ENCODE measurements around the gene TRIM8. TPM values are rescaled to one million over a fixed set of nuclear protein-coding genes. Genes with fewer than 3 reads are reported as not detected.
"Not testable (repeated sequence)": the region's sequence is repeated elsewhere in the genome, so short reads cannot be mapped to it uniquely, and the experiment has no call there.

Gene TRIM8
- total RNA-seq, 2 experiments from 2014 or later: 18.8 to 20.0 TPM

- no peaks in the 10 kb centered on the region for H3K9me3 Mint-ChIP-seq
- no peaks in the 10 kb centered on the region for H3K27me3 Mint-ChIP-seq (ENCODE audit: low read depth)
Measured at GRCh38 chr10:102678068-102678400, 33.8 kb downstream of the TRIM8 start.

GRCh38 chr10:102678842-102679289 is 34.6 kb downstream of the TRIM8 start:
- Mint-ChIP-seq H3K36me3 (ENCODE audit: low read depth) (no peaks in the 10 kb centered on the region), H3K4me1 (ENCODE audit: low read depth) (peaks cover 41% of the 10 kb centered on the region), H3K4me3 (no peak overlapping the region), H3K27ac (no peak overlapping the region), H3K27me3 (ENCODE audit: low read depth) (no peaks in the 10 kb centered on the region), H3K9me3 (no peaks in the 10 kb centered on the region)
- CTCF ChIA-PET: interaction anchor here (0.6 to 5.7 kb wide), 6 partner anchors 14 to 382 kb away, joined by 3 to 38 read pairs (median 4); partner anchors contain the start of genes ARL3 and SFXN2
- DNase-seq: no peak
- intact Hi-C loops (cut with micrococcal nuclease): no loop called here

More at GRCh38 chr10:102678068-102678400, 33.8 kb downstream of the TRIM8 start:
- Mint-ChIP-seq H3K27ac (no peak overlapping the region), H3K4me3 (no peak overlapping the region), H3K36me3 (ENCODE audit: low read depth) (no peaks in the 10 kb centered on the region), H3K4me1 (ENCODE audit: low read depth) (peaks cover 49% of the 10 kb centered on the region)
- CTCF ChIA-PET: interaction anchor here (0.7 to 5.7 kb wide), 3 partner anchors 12 to 75 kb away, joined by 3 to 38 read pairs (median 3); partner anchors contain the start of genes ARL3 and SFXN2
- intact Hi-C loops (cut with micrococcal nuclease): no loop called here
- no peak for DNase-seq

GRCh38 chr10:102679596-102679995 is 35.3 kb downstream of the TRIM8 start:
- Mint-ChIP-seq H3K4me3 (no peak overlapping the region), H3K36me3 (ENCODE audit: low read depth) (no peaks in the 10 kb centered on the region), H3K9me3 (no peaks in the 10 kb centered on the region), H3K27me3 (ENCODE audit: low read depth) (no peaks in the 10 kb centered on the region), H3K4me1 (ENCODE audit: low read depth) (peaks cover 33% of the 10 kb centered on the region), H3K27ac (no peak overlapping the region)
- DNase-seq: no peak
- CTCF ChIA-PET: interaction anchor here (0.8 to 1.2 kb wide), 4 partner anchors 15 to 381 kb away, joined by 3 to 5 read pairs (median 3); no protein-coding TSS in a partner anchor
- intact Hi-C loops (cut with micrococcal nuclease): no loop called here

GRCh38 chr10:102681696-102682095 is 37.4 kb downstream of the TRIM8 start:
- CTCF ChIA-PET: interaction anchor here (1.0 kb wide), 1 partner anchor 9 kb away, joined by 3 read pairs; no protein-coding TSS in a partner anchor
- Mint-ChIP-seq H3K4me3 (no peak overlapping the region), H3K27me3 (ENCODE audit: low read depth) (no peaks in the 10 kb centered on the region), H3K27ac (no peak overlapping the region), H3K4me1 (ENCODE audit: low read depth) (peaks cover 15% of the 10 kb centered on the region), H3K36me3 (ENCODE audit: low read depth) (no peaks in the 10 kb centered on the region), H3K9me3 (no peaks in the 10 kb centered on the region)
- DNase-seq: no peak
- intact Hi-C loops (cut with micrococcal nuclease): no loop called here

GRCh38 chr10:102682416-102682815 is 38.1 kb downstream of the TRIM8 start:
- H3K9me3 Mint-ChIP-seq: no peaks in the 10 kb centered on the region
- H3K27ac Mint-ChIP-seq: no peak overlapping the region
- no peaks in the 10 kb centered on the region for H3K27me3 Mint-ChIP-seq (ENCODE audit: low read depth)
- no peak overlapping the region for H3K4me3 Mint-ChIP-seq
- CTCF ChIA-PET: interaction anchor here (1.0 kb wide), 1 partner anchor 10 kb away, joined by 3 read pairs; no protein-coding TSS in a partner anchor
- H3K4me1 Mint-ChIP-seq (ENCODE audit: low read depth): peaks cover 13% of the 10 kb centered on the region
- peak; percentile 36 for DNase-seq
- intact Hi-C loops (cut with micrococcal nuclease): no loop called here
- H3K36me3 Mint-ChIP-seq (ENCODE audit: low read depth): no peaks in the 10 kb centered on the region

GRCh38 chr10:102682981-102683380 is 38.7 kb downstream of the TRIM8 start:
- H3K4me1 Mint-ChIP-seq (ENCODE audit: low read depth): peaks cover 13% of the 10 kb centered on the region

GRCh38 chr10:102683736-102684135 is 39.5 kb downstream of the TRIM8 start:
- DNase-seq: no peak
- peaks cover 13% of the 10 kb centered on the region for H3K4me1 Mint-ChIP-seq (ENCODE audit: low read depth)
- H3K27ac Mint-ChIP-seq: no peak overlapping the region
- H3K36me3 Mint-ChIP-seq (ENCODE audit: low read depth): no peaks in the 10 kb centered on the region
- intact Hi-C loops (cut with micrococcal nuclease): no loop called here
- no peaks in the 10 kb centered on the region for H3K9me3 Mint-ChIP-seq
- H3K4me3 Mint-ChIP-seq: no peak overlapping the region
- CTCF ChIA-PET: interaction anchor here (0.6 to 0.7 kb wide), 2 partner anchors 87 to 188 kb away, joined by 3 to 4 read pairs; no protein-coding TSS in a partner anchor
- H3K27me3 Mint-ChIP-seq (ENCODE audit: low read depth): no peaks in the 10 kb centered on the region

More at GRCh38 chr10:102682981-102683380, 38.7 kb downstream of the TRIM8 start:
- no peak overlapping the region for H3K4me3 Mint-ChIP-seq
- DNase-seq: no peak
- no peaks in the 10 kb centered on the region for H3K36me3 Mint-ChIP-seq (ENCODE audit: low read depth)
- CTCF ChIA-PET: interaction anchor here (1.0 kb wide), 1 partner anchor 11 kb away, joined by 3 read pairs; no protein-coding TSS in a partner anchor
- no peaks in the 10 kb centered on the region for H3K27me3 Mint-ChIP-seq (ENCODE audit: low read depth)
- H3K9me3 Mint-ChIP-seq: no peaks in the 10 kb centered on the region
- H3K27ac Mint-ChIP-seq: no peak overlapping the region
- intact Hi-C loops (cut with micrococcal nuclease): no loop called here

- no peaks in the 10 kb centered on the region for H3K27me3 Mint-ChIP-seq (ENCODE audit: low read depth)
- CTCF ChIA-PET: interaction anchor here (0.6 to 0.9 kb wide), 2 partner anchors 16 to 138 kb away, joined by 3 to 4 read pairs; no protein-coding TSS in a partner anchor
- intact Hi-C loops (cut with micrococcal nuclease): no loop called here
- no peak overlapping the region for H3K27ac Mint-ChIP-seq
- no peaks in the 10 kb centered on the region for H3K4me1 Mint-ChIP-seq (ENCODE audit: low read depth)
- H3K36me3 Mint-ChIP-seq (ENCODE audit: low read depth): peaks cover 2% of the 10 kb centered on the region
- H3K9me3 Mint-ChIP-seq: no peaks in the 10 kb centered on the region
- H3K4me3 Mint-ChIP-seq: no peak overlapping the region
- no peak for DNase-seq
Measured at GRCh38 chr10:102691285-102692066, 47.2 kb downstream of the TRIM8 start.

- H3K27ac Mint-ChIP-seq; intact Hi-C loops (cut with micrococcal nuclease); H3K4me3 Mint-ChIP-seq; H3K27me3 Mint-ChIP-seq (ENCODE audit: low read depth); CTCF ChIA-PET; H3K9me3 Mint-ChIP-seq; DNase-seq; H3K4me1 Mint-ChIP-seq (ENCODE audit: low read depth): not testable (repeated sequence)
- peaks cover 11% of the 10 kb centered on the region for H3K36me3 Mint-ChIP-seq (ENCODE audit: low read depth)
Measured at GRCh38 chr10:102695401-102695800, 51.1 kb downstream of the TRIM8 start.

GRCh38 chr10:102696736-102697135 is 52.5 kb downstream of the TRIM8 start:
- Mint-ChIP-seq H3K27me3 (ENCODE audit: low read depth) (no peaks in the 10 kb centered on the region), H3K4me1 (ENCODE audit: low read depth) (no peaks in the 10 kb centered on the region), H3K9me3 (no peaks in the 10 kb centered on the region), H3K27ac (no peak overlapping the region), H3K36me3 (ENCODE audit: low read depth) (peaks cover 11% of the 10 kb centered on the region), H3K4me3 (no peak overlapping the region)
- DNase-seq: no peak
- intact Hi-C loops (cut with micrococcal nuclease): no loop called here
- CTCF ChIA-PET: interaction anchor here (0.7 to 1.7 kb wide), 4 partner anchors 17 to 1430 kb away, joined by 3 to 4 read pairs (median 4); no protein-coding TSS in a partner anchor

- H3K36me3 Mint-ChIP-seq (ENCODE audit: low read depth): peaks cover 12% of the 10 kb centered on the region
- H3K4me3 Mint-ChIP-seq: no peak overlapping the region
- CTCF ChIA-PET: no interaction called here
- no peak overlapping the region for H3K27ac Mint-ChIP-seq
- no peaks in the 10 kb centered on the region for H3K4me1 Mint-ChIP-seq (ENCODE audit: low read depth)
- DNase-seq: no peak
- no peaks in the 10 kb centered on the region for H3K27me3 Mint-ChIP-seq (ENCODE audit: low read depth)
- intact Hi-C loops (cut with micrococcal nuclease): no loop called here
- H3K9me3 Mint-ChIP-seq: no peaks in the 10 kb centered on the region
Measured at GRCh38 chr10:102698894-102699293, 54.6 kb downstream of the TRIM8 start.

- no peaks in the 10 kb centered on the region for H3K9me3 Mint-ChIP-seq
- H3K36me3 Mint-ChIP-seq (ENCODE audit: low read depth): peaks cover 10% of the 10 kb centered on the region
- no peak for DNase-seq
- no peak overlapping the region for H3K4me3 Mint-ChIP-seq
- no peaks in the 10 kb centered on the region for H3K27me3 Mint-ChIP-seq (ENCODE audit: low read depth)
- no peak overlapping the region for H3K27ac Mint-ChIP-seq
- H3K4me1 Mint-ChIP-seq (ENCODE audit: low read depth): peaks cover 2% of the 10 kb centered on the region
- intact Hi-C loops (cut with micrococcal nuclease): no loop called here
- CTCF ChIA-PET: interaction anchor here (1.5 kb wide), 1 partner anchor 12 kb away, joined by 5 read pairs; no protein-coding TSS in a partner anchor
Measured at GRCh38 chr10:102701272-102701671, 57.0 kb downstream of the TRIM8 start.

Measured in activated naive CD4-positive, alpha-beta T cell treated with anti-CD3 and anti-CD28 coated beads for 36 hours (primary cell).